GM12878 (cell line): Measurements from ENCODE around the gene CLIC5. TPM values are rescaled to one million over a fixed set of nuclear protein-coding genes. Genes with fewer than 3 reads are reported as not detected.

ENCODE experiments used
- ATAC-seq: fragments of 200-7000 bp; cut with Tn5 transposase; 3 replicates; pipeline ENCODE4 v1.9.1; 2020; ENCODE audit warnings: mild to moderate bottlenecking, moderate library complexity
- BruUV-seq: library from RNA; stranded (reverse); fragments of 400-500 nt; replicated peaks from 2 replicates; lab custom pipeline; 2021; lab: Mats Ljungman, UMichigan
- CTCF ChIA-PET: fragments of 300-600 bp; sonication (Branson Sonifier 250); formaldehyde crosslinking; extraction: SDS; loops from one replicate; lab custom pipeline; 2021; ENCODE audit warnings: inconsistent platforms; lab: Yijun Ruan, JAX
- POLR2A ChIA-PET: fragments of 350-600 bp; formaldehyde crosslinking; extraction: SDS; loops from one replicate; lab custom pipeline; 2021; ENCODE audit warnings: inconsistent platforms; lab: Charles Lee
- RAD21 ChIA-PET: fragments of 300-600 bp; sonication (Branson Sonifier 250); formaldehyde crosslinking; loops from one replicate; lab custom pipeline; 2023; ENCODE audit warnings: antibody characterized with exemption; ENCODE audit not compliant: unreplicated experiment; lab: Charles Lee
- SMC1A ChIA-PET: fragments of 300-600 bp; sonication (Branson Sonifier 250); formaldehyde crosslinking; loops from one replicate; lab custom pipeline; 2023; ENCODE audit not compliant: unreplicated experiment, uncharacterized antibody; lab: Charles Lee
- DNase-seq: peaks from one replicate; pipeline ENCODE4 v3.0.0-alpha.2; 2011; ENCODE audit warnings: low read depth, low spot score
- FAIRE-seq: peaks from 3 replicates; lab custom pipeline; 2011; peaks lifted over from hg19 to GRCh38; lab: Jason Lieb, UNC
- H2AFZ ChIP-seq: 2 replicates; pipeline ENCODE4 v1.6.0; 2011; ENCODE audit warnings: low read depth, low read length, control low read depth; ENCODE audit not compliant: control insufficient read depth
- H3K27ac ChIP-seq: 2 replicates; pipeline ENCODE4 v1.5.1; 2011; ENCODE audit warnings: control low read depth; ENCODE audit not compliant: control insufficient read depth, insufficient read depth
- H3K27me3 ChIP-seq, 2 experiments: replicated peaks in 1 of 2; 2 replicates each; pipeline versions ENCODE4 v1.6.0 to v1.6.1; 2011; ENCODE audit warnings: low read length in 1 of 2; ENCODE audit not compliant: control insufficient read depth in 2 of 2, insufficient read depth in 2 of 2
- H3K36me3 ChIP-seq, 2 experiments: 2 replicates each; pipeline ENCODE4 v1.5.1; 2011; ENCODE audit warnings: low read length in 1 of 2; ENCODE audit not compliant: control insufficient read depth in 2 of 2, insufficient read depth in 2 of 2
- H3K4me1 ChIP-seq: 2 replicates; pipeline ENCODE4 v1.6.1; 2011; ENCODE audit warnings: mild to moderate bottlenecking, low read length, moderate library complexity, mixed read lengths; ENCODE audit not compliant: control insufficient read depth, insufficient read depth
- H3K4me2 ChIP-seq: 2 replicates; pipeline ENCODE4 v1.6.0; 2011; ENCODE audit warnings: control low read depth; ENCODE audit not compliant: control insufficient read depth, insufficient read depth
- H3K4me3 ChIP-seq: fragments of 200-600 bp; sonication (generic); 2 replicates; pipeline ENCODE4 v1.5.1; 2016
- H3K79me2 ChIP-seq: 2 replicates; pipeline ENCODE4 v1.6.0; 2011; ENCODE audit warnings: low read length; ENCODE audit not compliant: control insufficient read depth, insufficient read depth
- H3K9ac ChIP-seq: 2 replicates; pipeline ENCODE4 v1.8.0; 2011; ENCODE audit warnings: low read length, control low read depth, mixed read lengths; ENCODE audit not compliant: control insufficient read depth, insufficient read depth
- H3K9me3 ChIP-seq: replicated peaks from 3 replicates; pipeline ENCODE4 v1.5.1; 2011; ENCODE audit warnings: mild to moderate bottlenecking, low read length; ENCODE audit not compliant: control insufficient read depth, insufficient read depth
- H4K20me1 ChIP-seq: 2 replicates; pipeline ENCODE4 v1.6.0; 2011; ENCODE audit not compliant: control insufficient read depth, insufficient read depth
- BACH1 ChIP-seq: fragments of 450-650 bp; IDR thresholded peaks from 2 replicates; pipeline ENCODE4 v1.6.1; 2017; ENCODE audit warnings: mild to moderate bottlenecking, borderline replicate concordance
- SREBF2 ChIP-seq: IDR thresholded peaks from 2 replicates; pipeline ENCODE4 v1.6.1; 2012; ENCODE audit warnings: mild to moderate bottlenecking, low read length
- WGBS: methylation state at CpG from one replicate; pipeline ENCODE4 v1.1.6; 2016; ENCODE audit warnings: low lambda C conversion rate; ENCODE audit not compliant: insufficient replicate concordance, insufficient coverage; ENCODE audit errors: missing lambda C conversion rate; 5-methylcytosine and 5-hydroxymethylcytosine counted together
- in situ Hi-C: fragments of 300-500 bp; cut with MboI; formaldehyde crosslinking; loops from 9 replicates; pipeline ENCODE4 v1.14.3; 2018; ENCODE audit warnings: mixed read lengths
- intact Hi-C: fragments of 100-400 bp; cut with micrococcal nuclease; formaldehyde crosslinking; loops from one replicate; pipeline ENCODE4 v1.14.2; 2022; ENCODE audit not compliant: unreplicated experiment
- polyA plus RNA-seq, 11 experiments: library from polyadenylated mRNA; depleted of rRNA in 4 of 11; unstranded in 6 of 11; stranded (reverse) in 5 of 11; fragments of >200 nt; fragmentation: Nextera tagmentation in 4 of 11; fragmentation: Illumina TruSeq in 1 of 11; extraction: Ambion mirVana in 4 of 11; extraction: Trizol in 1 of 11; gene quantifications; 1 replicate in 1 of 11; 2 replicates in 10 of 11; pipeline versions ENCODE4 v1.2.1 to v1.2.3, GENCODE V29; 2011 to 2016; ENCODE audit warnings: inconsistent platforms in 2 of 11, missing spikeins in 2 of 11, low read depth in 1 of 11
- total RNA-seq, 4 experiments: library from RNA; depleted of rRNA in 3 of 4; stranded (reverse); fragments of >200 nt in 3 of 4; fragmentation: Illumina TruSeq in 1 of 4; extraction: Trizol in 1 of 4; gene quantifications; 2 replicates each; pipeline versions ENCODE4 v1.2.1 to v1.2.3, GENCODE V29; 2013 to 2021
- TF ChIP-seq, protein P1 (sequence below), 3 experiments: IDR thresholded peaks in 2 of 3; conservative IDR thresholded peaks in 1 of 3; 2 replicates each; pipeline ENCODE4 v1.5.1; 2011; ENCODE audit warnings: low read depth in 3 of 3, low read length in 3 of 3, mild to moderate bottlenecking in 3 of 3, control low read depth in 2 of 3, moderate library complexity in 2 of 3, inconsistent platforms in 1 of 3, mixed read lengths in 1 of 3; ENCODE audit not compliant: control insufficient read depth in 2 of 3, insufficient read depth in 1 of 3; ENCODE audit errors: extremely low read depth in 1 of 3

CLIC5 gene
- total and polyA plus RNA-seq, 10 of the 15 experiments (the other 5 are each of a cell fraction or from before 2014, with no cell fraction given): 0.01 to 0.08 (median 0.02) TPM; not detected in 7

- TF ChIP-seq, protein P1, sequence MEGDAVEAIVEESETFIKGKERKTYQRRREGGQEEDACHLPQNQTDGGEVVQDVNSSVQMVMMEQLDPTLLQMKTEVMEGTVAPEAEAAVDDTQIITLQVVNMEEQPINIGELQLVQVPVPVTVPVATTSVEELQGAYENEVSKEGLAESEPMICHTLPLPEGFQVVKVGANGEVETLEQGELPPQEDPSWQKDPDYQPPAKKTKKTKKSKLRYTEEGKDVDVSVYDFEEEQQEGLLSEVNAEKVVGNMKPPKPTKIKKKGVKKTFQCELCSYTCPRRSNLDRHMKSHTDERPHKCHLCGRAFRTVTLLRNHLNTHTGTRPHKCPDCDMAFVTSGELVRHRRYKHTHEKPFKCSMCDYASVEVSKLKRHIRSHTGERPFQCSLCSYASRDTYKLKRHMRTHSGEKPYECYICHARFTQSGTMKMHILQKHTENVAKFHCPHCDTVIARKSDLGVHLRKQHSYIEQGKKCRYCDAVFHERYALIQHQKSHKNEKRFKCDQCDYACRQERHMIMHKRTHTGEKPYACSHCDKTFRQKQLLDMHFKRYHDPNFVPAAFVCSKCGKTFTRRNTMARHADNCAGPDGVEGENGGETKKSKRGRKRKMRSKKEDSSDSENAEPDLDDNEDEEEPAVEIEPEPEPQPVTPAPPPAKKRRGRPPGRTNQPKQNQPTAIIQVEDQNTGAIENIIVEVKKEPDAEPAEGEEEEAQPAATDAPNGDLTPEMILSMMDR (IDR thresholded peaks at IDR 0.05 in 2 of 3, conservative IDR thresholded peaks at IDR 0.05 in 1 of 3; ENCODE audit: control insufficient read depth in 2 of 3, extremely low read depth in 1 of 3, insufficient read depth in 1 of 3, low read depth in 3 of 3, low read length in 3 of 3): no peak
- TF ChIP-seq SREBF2 (no peak), BACH1 (no peak)
- TF ChIP-seq, all 136 proteins: peak for 0
- Histone ChIP-seq H3K79me2 (no peaks in the 10 kb centered on the region), H3K4me3 (no peak overlapping the region), H3K9me3 (no peaks in the 10 kb centered on the region), H3K27ac (no peak overlapping the region), H2AFZ (no peak overlapping the region), H3K9ac (no peak overlapping the region), H4K20me1 (no peaks in the 10 kb centered on the region), H3K4me1 (peaks cover 23% of the 10 kb centered on the region), H3K27me3 (no peaks in the 10 kb centered on the region), H3K4me2 (no peak overlapping the region), H3K36me3 (no peaks in the 10 kb centered on the region)
- ChIA-PET RAD21 (interaction anchor here (0.7 to 2.3 kb wide), 7 partner anchors 45 to 1449 kb away, joined by 3 to 7 read pairs (median 3); partner anchors contain the start of gene SUPT3H), SMC1A (interaction anchor here (0.8 to 5.2 kb wide), 5 partner anchors 9 to 1312 kb away, joined by 3 to 60 read pairs (median 3); no protein-coding TSS in a partner anchor), CTCF (interaction anchor here (1.1 to 7.3 kb wide), 4 partner anchors 208 to 1449 kb away, joined by 3 to 88 read pairs (median 22); no protein-coding TSS in a partner anchor), POLR2A (no interaction called here)
- DNase-seq (no peak), FAIRE-seq (no peak), ATAC-seq (no peak)
- 64% methylated on average over 6 of the region's 6 CpGs for WGBS
- intact Hi-C loops (loop anchor here (5.0 to 10.0 kb wide), 5 partner anchors 240 to 920 kb away; partner anchors contain the start of gene SUPT3H), in situ Hi-C loops (loop anchor here (5.0 to 10.0 kb wide), 3 partner anchors 208 to 1453 kb away; no protein-coding TSS in a partner anchor)
- BruUV-seq: no TSS peak
These were observed 90.8 kb downstream of the CLIC5 start for GRCh38 chr6:45924763-45925342.
